Gastroesophageal sphincter (tissue), 4 donors: Measurements from ENCODE around the gene GALNS. TPM values are rescaled to one million over a fixed set of nuclear protein-coding genes. Genes with fewer than 3 reads are reported as not detected.
A peak's percentile ranks its signal among the peaks of the same experiment; 100 is the strongest.

Experiments
- ATAC-seq: fragments of 150-250 bp; one replicate; pipeline ENCODE4 v1.9.1; 2016; ENCODE audit warnings: mild to moderate bottlenecking, moderate library complexity
- H3K27ac ChIP-seq, 4 donors: fragments of 200-600 bp; sonication (generic) in 3 of 4; 1 replicate in 3 of 4; 2 replicates in 1 of 4; pipeline ENCODE4 v1.5.1; 2016 to 2019
- H3K27me3 ChIP-seq: fragments of 200-600 bp; sonication (generic); one replicate; pipeline ENCODE4 v1.5.1; 2019
- H3K36me3 ChIP-seq, 2 donors: fragments of 200-600 bp; sonication (generic); one replicate each; pipeline ENCODE4 v1.5.1; 2019; ENCODE audit warnings: control low read depth in 1 of 2
- H3K4me1 ChIP-seq, 3 donors: fragments of 200-600 bp; sonication (generic); 1 replicate in 2 of 3; 2 replicates in 1 of 3; pipeline ENCODE4 v1.5.1; 2016 to 2019; ENCODE audit warnings: control low read depth in 2 of 3
- H3K4me3 ChIP-seq, 2 donors: fragments of 200-600 bp; sonication (generic); one replicate each; pipeline ENCODE4 v1.5.1; 2019; ENCODE audit warnings: mild to moderate bottlenecking in 1 of 2, moderate library complexity in 1 of 2
- H3K9me3 ChIP-seq, 3 donors: fragments of 200-600 bp; sonication (generic); one replicate each; pipeline ENCODE4 v1.5.1; 2017 to 2019; ENCODE audit warnings: control low read depth in 2 of 3
- CTCF ChIP-seq, 4 experiments: fragments of 200-600 bp in 2 of 4; fragments of 450-650 bp in 2 of 4; sonication (generic) in 1 of 4; IDR thresholded peaks; one replicate each; pipeline ENCODE4 v1.5.1; 2017 to 2019; ENCODE audit warnings: antibody characterized with exemption in 4 of 4, mild to moderate bottlenecking in 2 of 4, moderate library complexity in 2 of 4
- EP300 ChIP-seq: sonication (generic); formaldehyde crosslinking; IDR thresholded peaks from one replicate; pipeline ENCODE4 v1.6.1; 2017; ENCODE audit warnings: antibody characterized with exemption, mild to moderate bottlenecking
- POLR2A ChIP-seq, 2 donors: fragments of 450-650 bp; IDR thresholded peaks; one replicate each; pipeline ENCODE4 v1.6.1; 2017; ENCODE audit warnings: antibody characterized with exemption in 2 of 2, mild to moderate bottlenecking in 2 of 2, moderate library complexity in 1 of 2
- POLR2AphosphoS5 ChIP-seq: sonication (generic); formaldehyde crosslinking; IDR thresholded peaks from one replicate; pipeline ENCODE4 v1.6.1; 2017; ENCODE audit warnings: antibody characterized with exemption
- WGBS, 2 donors: methylation state at CpG; one replicate each; pipeline ENCODE4 v1.1.5; 2018; ENCODE audit warnings: low coverage in 1 of 2; 5-methylcytosine and 5-hydroxymethylcytosine counted together
- total RNA-seq, 4 donors: library from RNA; depleted of rRNA; stranded (reverse); fragments of >200 nt; gene quantifications; one replicate each; pipeline ENCODE4 v1.1.0, GENCODE V29; 2016

Gene GALNS
- total RNA-seq, 4 donors from 2014 or later: 4.2 to 29.4 (median 15.6) TPM

- no CpG with 5 or more reads among the region's 7 CpGs for WGBS, 2 donors
- Histone ChIP-seq H3K36me3 (no peaks in the 10 kb centered on the region), H3K4me1 (peaks cover 5 to 100% (median 78%) of the 10 kb centered on the region in 3 donors), H3K27ac (peak overlapping the region in 3 of 4 donors; percentile 88 to 99 (median 98)), H3K9me3 (no peaks in the 10 kb centered on the region), H3K4me3 (no peak overlapping the region), H3K27me3 (no peaks in the 10 kb centered on the region)
- no peak for TF ChIP-seq POLR2A (IDR thresholded peaks at IDR 0.05)
- TF ChIP-seq EP300: no peak
- no peak for TF ChIP-seq POLR2AphosphoS5
- no peak for ATAC-seq
Measured at GRCh38 chr16:88778271-88778525, 78.5 kb downstream of the GALNS start.

- WGBS, 2 donors: 70 to 73% methylated on average over 8 to 9 of the region's 34 CpGs
- H3K27ac ChIP-seq: peak overlapping the region in 3 of 4 donors; percentile 88 to 99 (median 98)
Measured at GRCh38 chr16:88777471-88778270, 79.1 kb downstream of the GALNS start.

GRCh38 chr16:88775825-88776224 is 80.9 kb downstream of the GALNS start:
- peaks cover 9 to 100% (median 79%) of the 10 kb centered on the region in 3 donors for H3K4me1 ChIP-seq
- H3K36me3 ChIP-seq: no peaks in the 10 kb centered on the region
- H3K27ac ChIP-seq: peak overlapping the region in 2 of 4 donors; percentile 98 to 99
- TF ChIP-seq POLR2A (IDR thresholded peaks at IDR 0.05): no peak
- no peak for TF ChIP-seq EP300
- no peak for TF ChIP-seq CTCF (IDR thresholded peaks at IDR 0.05)
- no peak for TF ChIP-seq POLR2AphosphoS5
- no peaks in the 10 kb centered on the region for H3K9me3 ChIP-seq
- H3K4me3 ChIP-seq: no peak overlapping the region
- no peaks in the 10 kb centered on the region for H3K27me3 ChIP-seq
- WGBS, 2 donors: 79 to 82% methylated on average over 9 to 10 of the region's 18 CpGs
- no peak for ATAC-seq

More at GRCh38 chr16:88777471-88778270, 79.1 kb downstream of the GALNS start:
- peaks cover 7 to 100% (median 81%) of the 10 kb centered on the region in 3 donors for H3K4me1 ChIP-seq
- H3K4me3 ChIP-seq: no peak overlapping the region
- H3K9me3 ChIP-seq: no peaks in the 10 kb centered on the region
- ATAC-seq: no peak
- no peak for TF ChIP-seq POLR2A (IDR thresholded peaks at IDR 0.05)
- no peak for TF ChIP-seq CTCF (IDR thresholded peaks at IDR 0.05)
- no peak for TF ChIP-seq POLR2AphosphoS5
- no peak for TF ChIP-seq EP300
- no peaks in the 10 kb centered on the region for H3K27me3 ChIP-seq
- no peaks in the 10 kb centered on the region for H3K36me3 ChIP-seq

- H3K9me3 ChIP-seq: no peaks in the 10 kb centered on the region
- no peaks in the 10 kb centered on the region for H3K27me3 ChIP-seq
- 75 to 77% methylated on average over 3 to 16 of the region's 32 CpGs for WGBS, 2 donors
- no peak overlapping the region for H3K4me3 ChIP-seq
- H3K27ac ChIP-seq: peak overlapping the region in 3 of 4 donors; percentile 91 to 98 (median 92)
- TF ChIP-seq POLR2A (IDR thresholded peaks at IDR 0.05): no peak
- TF ChIP-seq EP300: no peak
- no peak for TF ChIP-seq POLR2AphosphoS5
- TF ChIP-seq CTCF (IDR thresholded peaks at IDR 0.05): no peak
- no peak for ATAC-seq
- no peaks in the 10 kb centered on the region for H3K36me3 ChIP-seq
- H3K4me1 ChIP-seq: peaks cover 9 to 100% (median 79%) of the 10 kb centered on the region in 3 donors
Measured at GRCh38 chr16:88774544-88775393, 82.0 kb downstream of the GALNS start.

- ATAC-seq: peak; percentile 34
- TF ChIP-seq POLR2A (IDR thresholded peaks at IDR 0.05) (no peak), POLR2AphosphoS5 (no peak), CTCF (IDR thresholded peaks at IDR 0.05) (no peak), EP300 (no peak)
- no peaks in the 10 kb centered on the region for H3K9me3 ChIP-seq
- H3K36me3 ChIP-seq: no peaks in the 10 kb centered on the region
- no peak overlapping the region for H3K4me3 ChIP-seq
- peak overlapping the region in 3 of 4 donors; percentile 91 to 98 (median 92) for H3K27ac ChIP-seq
- H3K27me3 ChIP-seq: no peaks in the 10 kb centered on the region
- no CpG with 5 or more reads among the region's 12 CpGs for WGBS, 2 donors
- peaks cover 9 to 100% (median 81%) of the 10 kb centered on the region in 3 donors for H3K4me1 ChIP-seq
Measured at GRCh38 chr16:88773812-88774291, 82.9 kb downstream of the GALNS start.
